DND-41 (cell line): ENCODE data around the gene BNC2.

ENCODE experiments used
- ATAC-seq: fragments of 200-7000 bp; cut with Tn5 transposase; 3 replicates; pipeline ENCODE4 v1.9.1; 2021; ENCODE audit warnings: low read depth; ENCODE audit not compliant: insufficient read depth
- DNase-seq: peaks from one replicate; pipeline ENCODE4 v3.0.0-alpha.2; 2020
- H2AFZ ChIP-seq: 2 replicates; pipeline ENCODE4 v1.6.0; 2012; ENCODE audit warnings: low read depth, low read length
- H3K27ac ChIP-seq: 2 replicates; pipeline ENCODE4 v1.5.1; 2012; ENCODE audit warnings: low read length, inconsistent platforms
- H3K27me3 ChIP-seq: fragments of 200-600 bp; sonication (generic); 2 replicates; pipeline ENCODE4 v1.6.0; 2012; ENCODE audit warnings: low read length, mild to moderate bottlenecking, inconsistent platforms; ENCODE audit not compliant: insufficient read depth, poor library complexity
- H3K36me3 ChIP-seq: 2 replicates; pipeline ENCODE4 v1.5.1; 2012; ENCODE audit warnings: low read length, inconsistent platforms; ENCODE audit not compliant: insufficient read depth
- H3K4me1 ChIP-seq: 2 replicates; pipeline ENCODE4 v1.5.1; 2012; ENCODE audit warnings: mild to moderate bottlenecking, low read length; ENCODE audit not compliant: insufficient read depth
- H3K4me2 ChIP-seq: 2 replicates; pipeline ENCODE4 v1.6.0; 2012; ENCODE audit warnings: mild to moderate bottlenecking, moderate library complexity, low read length, inconsistent platforms; ENCODE audit not compliant: insufficient read depth
- H3K4me3 ChIP-seq, 2 experiments: fragments of 200-600 bp in 1 of 2; shearing (Covaris generic) in 1 of 2; 2 replicates each; pipeline ENCODE4 v1.5.1; 2012 to 2016; ENCODE audit warnings: inconsistent platforms in 2 of 2, low read length in 2 of 2, mild to moderate bottlenecking in 2 of 2, low read depth in 1 of 2, moderate library complexity in 1 of 2
- H3K79me2 ChIP-seq: 2 replicates; pipeline ENCODE4 v1.6.0; 2012; ENCODE audit warnings: low read length, inconsistent platforms; ENCODE audit not compliant: insufficient read depth
- H3K9ac ChIP-seq: 2 replicates; pipeline ENCODE4 v1.6.0; 2012; ENCODE audit warnings: low read depth, mild to moderate bottlenecking, inconsistent platforms, low read length, moderate library complexity
- H3K9me3 ChIP-seq: 2 replicates; pipeline ENCODE4 v1.5.1; 2012; ENCODE audit warnings: low read length, moderate library complexity, mild to moderate bottlenecking, inconsistent platforms; ENCODE audit not compliant: insufficient read depth, severe bottlenecking
- H4K20me1 ChIP-seq: 2 replicates; pipeline ENCODE4 v1.6.0; 2012; ENCODE audit warnings: low read length; ENCODE audit not compliant: insufficient read depth
- CTCF ChIP-seq: IDR thresholded peaks from 2 replicates; pipeline ENCODE4 v1.5.1; 2012; ENCODE audit warnings: borderline replicate concordance, low read length, moderate library complexity, mild to moderate bottlenecking; ENCODE audit not compliant: poor library complexity, severe bottlenecking; ENCODE audit errors: extremely low read depth
- EZH2 ChIP-seq: IDR thresholded peaks from 3 replicates; pipeline ENCODE4 v1.6.1; 2012; ENCODE audit warnings: borderline replicate concordance, low read depth, mild to moderate bottlenecking, moderate library complexity, low read length, inconsistent platforms; ENCODE audit not compliant: severe bottlenecking

BNC2 gene

DNA sequence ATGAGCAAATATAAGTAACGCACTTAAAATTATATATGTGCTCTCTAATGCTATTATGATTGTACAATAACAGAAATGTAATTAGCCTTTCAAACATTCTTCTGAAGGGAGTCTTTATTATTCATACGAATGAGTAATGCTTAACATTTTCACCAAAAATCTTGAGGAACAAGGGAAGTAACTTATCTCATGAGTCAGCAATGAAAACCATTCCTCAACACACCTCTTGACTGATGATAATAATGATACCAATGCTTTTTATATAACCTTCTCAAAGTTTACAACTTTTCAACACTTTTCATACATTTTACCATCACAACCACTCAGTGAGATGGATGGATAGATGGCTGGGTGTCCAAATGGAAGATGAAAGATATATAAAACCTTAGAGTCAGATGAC lies 369.3 kb downstream of the BNC2 start:
- Histone ChIP-seq H3K9me3 (no peaks in the 10 kb centered on the region), H3K4me1 (no peaks in the 10 kb centered on the region), H3K79me2 (no peaks in the 10 kb centered on the region), H3K36me3 (no peaks in the 10 kb centered on the region), H3K4me3 (no peak overlapping the region), H3K27ac (no peak overlapping the region), H3K27me3 (no peaks in the 10 kb centered on the region), H2AFZ (no peak overlapping the region), H3K9ac (no peak overlapping the region), H4K20me1 (no peaks in the 10 kb centered on the region), H3K4me2 (no peak overlapping the region)
- ATAC-seq (no peak), DNase-seq (no peak)
- no peak for TF ChIP-seq CTCF
- TF ChIP-seq EZH2, result no peak

- Histone ChIP-seq H4K20me1 (no peaks in the 10 kb centered on the region), H3K9ac (no peak overlapping the region), H3K4me3 (no peak overlapping the region), H3K27ac (no peak overlapping the region), H3K79me2 (no peaks in the 10 kb centered on the region), H3K9me3 (no peaks in the 10 kb centered on the region), H3K27me3 (no peaks in the 10 kb centered on the region), H3K4me1 (no peaks in the 10 kb centered on the region), H3K36me3 (no peaks in the 10 kb centered on the region), H3K4me2 (no peak overlapping the region), H2AFZ (no peak overlapping the region)
- no peak for DNase-seq
- no peak for TF ChIP-seq EZH2
- no peak for TF ChIP-seq CTCF
- ATAC-seq, result no peak
These were observed 370.1 kb downstream of the BNC2 start for GRCh38 chr9:16500386-16500785.

DNA sequence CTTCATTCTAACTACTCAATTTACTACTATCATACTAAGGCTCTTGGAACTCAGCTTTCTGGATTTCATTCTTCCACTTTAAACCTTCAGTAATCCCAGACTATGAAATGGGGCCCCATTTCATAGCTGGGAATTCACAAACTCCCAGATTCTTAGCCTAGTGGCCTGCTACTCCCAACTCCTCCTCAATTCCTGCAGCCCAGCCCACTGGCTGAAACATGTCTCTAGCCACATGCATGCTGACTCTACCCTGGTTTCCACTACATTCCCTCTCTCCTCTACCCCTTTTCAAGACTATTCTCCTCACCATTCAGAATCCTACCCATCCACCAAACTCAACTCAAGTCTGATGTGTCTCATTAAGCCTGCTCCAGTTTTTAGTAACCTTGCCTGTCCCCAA lies 370.6 kb downstream of the BNC2 start:
- no peak overlapping the region for H3K9ac ChIP-seq
- H3K9me3 ChIP-seq, result no peaks in the 10 kb centered on the region
- H2AFZ ChIP-seq, result no peak overlapping the region
- no peaks in the 10 kb centered on the region for H3K4me1 ChIP-seq
- no peak for ATAC-seq
- TF ChIP-seq EZH2 (no peak), CTCF (no peak)
- H3K4me2 ChIP-seq, result no peak overlapping the region
- H3K79me2 ChIP-seq, result no peaks in the 10 kb centered on the region
- H3K36me3 ChIP-seq, result no peaks in the 10 kb centered on the region
- no peaks in the 10 kb centered on the region for H3K27me3 ChIP-seq
- no peak overlapping the region for H3K27ac ChIP-seq
- no peak for DNase-seq
- no peaks in the 10 kb centered on the region for H4K20me1 ChIP-seq
- H3K4me3 ChIP-seq, result no peak overlapping the region

DNA sequence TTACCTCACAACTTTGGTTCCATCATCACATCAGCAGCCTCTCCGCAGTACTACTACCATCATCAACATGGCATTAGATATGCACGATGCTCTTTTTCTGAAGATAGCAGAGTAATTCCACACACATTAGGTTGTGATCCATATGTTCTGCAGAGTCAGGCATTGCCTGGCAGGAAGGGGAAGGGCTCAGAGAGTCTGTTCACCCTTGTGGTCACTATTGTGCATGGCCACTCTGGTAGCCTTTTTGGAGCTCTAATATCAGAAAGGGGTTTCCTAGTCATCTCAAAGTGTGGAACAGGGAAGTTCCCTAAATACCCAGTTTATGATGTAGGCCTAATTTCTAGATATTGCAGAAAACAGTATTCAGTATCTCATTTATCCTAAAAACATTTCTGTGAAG lies 373.6 kb downstream of the BNC2 start:
- H3K4me2 ChIP-seq, result no peak overlapping the region
- ATAC-seq, result no peak
- no peaks in the 10 kb centered on the region for H3K9me3 ChIP-seq

More for the DNA sequence above, 373.6 kb downstream of the BNC2 start:
- Histone ChIP-seq H3K4me1 (no peaks in the 10 kb centered on the region), H2AFZ (no peak overlapping the region), H3K27ac (no peak overlapping the region), H3K27me3 (no peaks in the 10 kb centered on the region), H3K79me2 (no peaks in the 10 kb centered on the region), H4K20me1 (no peaks in the 10 kb centered on the region), H3K4me3 (no peak overlapping the region), H3K9ac (no peak overlapping the region), H3K36me3 (no peaks in the 10 kb centered on the region)
- TF ChIP-seq EZH2 (no peak), CTCF (no peak)
- no peak for DNase-seq
